ENCODE measurements around the gene ITIH4. TPM values are rescaled to one million over a fixed set of nuclear protein-coding genes. Genes with fewer than 3 reads are reported as not detected.

Gene ITIH4
- total RNA-seq, 1 donor from 2014 or later, result 1.1 TPM

- no peaks in the 10 kb centered on the region for H3K9me3 Mint-ChIP-seq
- Histone ChIP-seq H3F3A (ENCODE audit: low read depth) (no peaks in the 10 kb centered on the region), H3K36me3 (no peaks in the 10 kb centered on the region), H3K4me1 (no peaks in the 10 kb centered on the region), H3K9me3 (ENCODE audit: low read depth) (no peaks in the 10 kb centered on the region), H3K4me3 (no peak overlapping the region), H3K9ac (no peak overlapping the region), H3K27ac (no peak overlapping the region), H2AFZ (replicated peaks) (no peak overlapping the region), H3K27me3 (no peaks in the 10 kb centered on the region), H4K20me1 (ENCODE audit: low read depth) (peaks cover 14% of the 10 kb centered on the region), H3K79me2 (ENCODE audit: low read depth) (no peaks in the 10 kb centered on the region), H3K4me2 (no peak overlapping the region)
- H3K4me3 Mint-ChIP-seq, result no peak overlapping the region
- peaks cover 25% of the 10 kb centered on the region for H3K4me1 Mint-ChIP-seq
- no peak overlapping the region for H3K27ac Mint-ChIP-seq
- peaks cover 3% of the 10 kb centered on the region for H3K36me3 Mint-ChIP-seq
- no peak for DNase-seq (ENCODE audit: low spot score)
- TF ChIP-seq EZH2 (IDR thresholded peaks at IDR 0.05), result no peak
- TF ChIP-seq CTCF (IDR thresholded peaks at IDR 0.05), result no peak
- no peak for TF ChIP-seq EZH2phosphoT487 (IDR thresholded peaks at IDR 0.05)
- peaks cover 2% of the 10 kb centered on the region for H3K27me3 Mint-ChIP-seq (ENCODE audit: insufficient read depth, low read depth)
Observed at GRCh38 chr3:52849656-52850055, 19.2 kb upstream of the ITIH4 start.

GRCh38 chr3:52848617-52849016, 18.1 kb upstream of the ITIH4 start:
- H3K9me3 Mint-ChIP-seq, result no peaks in the 10 kb centered on the region
- no peak overlapping the region for H3K27ac Mint-ChIP-seq
- no peaks in the 10 kb centered on the region for H3F3A ChIP-seq (ENCODE audit: low read depth)
- H3K27me3 ChIP-seq, result no peaks in the 10 kb centered on the region
- H3K4me2 ChIP-seq, result no peak overlapping the region
- H3K4me1 Mint-ChIP-seq, result peaks cover 25% of the 10 kb centered on the region
- H3K4me3 ChIP-seq, result no peak overlapping the region
- no peaks in the 10 kb centered on the region for H3K9me3 ChIP-seq (ENCODE audit: low read depth)
- H3K27me3 Mint-ChIP-seq (ENCODE audit: insufficient read depth, low read depth), result peaks cover 3% of the 10 kb centered on the region
- H3K79me2 ChIP-seq (ENCODE audit: low read depth), result no peaks in the 10 kb centered on the region
- peaks cover 6% of the 10 kb centered on the region for H4K20me1 ChIP-seq (ENCODE audit: low read depth)
- TF ChIP-seq EZH2phosphoT487 (IDR thresholded peaks at IDR 0.05), result no peak
- no peak for TF ChIP-seq EZH2 (IDR thresholded peaks at IDR 0.05)
- no peak for TF ChIP-seq CTCF (IDR thresholded peaks at IDR 0.05)
- H3K4me3 Mint-ChIP-seq, result no peak overlapping the region
- DNase-seq (ENCODE audit: low spot score), result no peak
- peaks cover 3% of the 10 kb centered on the region for H3K36me3 Mint-ChIP-seq
- H3K9ac ChIP-seq, result no peak overlapping the region
- H3K4me1 ChIP-seq, result peaks cover under 1% of the 10 kb centered on the region
- no peak overlapping the region for H3K27ac ChIP-seq
- H3K36me3 ChIP-seq, result no peaks in the 10 kb centered on the region
- H2AFZ ChIP-seq (replicated peaks), result no peak overlapping the region

- H3K4me1 Mint-ChIP-seq, result peaks cover 26% of the 10 kb centered on the region
- no peak overlapping the region for H3K27ac Mint-ChIP-seq
Observed at GRCh38 chr3:52847726-52848125, 17.3 kb upstream of the ITIH4 start.

More at GRCh38 chr3:52847726-52848125, 17.3 kb upstream of the ITIH4 start:
- no peaks in the 10 kb centered on the region for H3K9me3 Mint-ChIP-seq
- no peak overlapping the region for H2AFZ ChIP-seq (replicated peaks)
- no peak overlapping the region for H3K4me3 ChIP-seq
- no peak overlapping the region for H3K4me3 Mint-ChIP-seq
- H3K9me3 ChIP-seq (ENCODE audit: low read depth), result no peaks in the 10 kb centered on the region
- no peaks in the 10 kb centered on the region for H3K36me3 ChIP-seq
- no peak overlapping the region for H3K27ac ChIP-seq
- peaks cover 3% of the 10 kb centered on the region for H3K36me3 Mint-ChIP-seq
- H3K27me3 ChIP-seq, result no peaks in the 10 kb centered on the region
- no peak for DNase-seq (ENCODE audit: low spot score)
- H3K4me1 ChIP-seq, result peaks cover 6% of the 10 kb centered on the region
- no peak overlapping the region for H3K4me2 ChIP-seq
- H3K79me2 ChIP-seq (ENCODE audit: low read depth), result no peaks in the 10 kb centered on the region
- H3K27me3 Mint-ChIP-seq (ENCODE audit: insufficient read depth, low read depth), result peaks cover 6% of the 10 kb centered on the region
- TF ChIP-seq EZH2 (IDR thresholded peaks at IDR 0.05) (no peak), CTCF (IDR thresholded peaks at IDR 0.05) (no peak), EZH2phosphoT487 (IDR thresholded peaks at IDR 0.05) (no peak)
- no peaks in the 10 kb centered on the region for H3F3A ChIP-seq (ENCODE audit: low read depth)
- H4K20me1 ChIP-seq (ENCODE audit: low read depth), result peaks cover 3% of the 10 kb centered on the region
- no peak overlapping the region for H3K9ac ChIP-seq
